Thymus (tissue), 11 donors: ENCODE results near the gene LCA5L. TPM values are rescaled to one million over a fixed set of nuclear protein-coding genes. Genes with fewer than 3 reads are reported as not detected.
"Not testable (repeated sequence)": the region's sequence is repeated elsewhere in the genome, so short reads cannot be mapped to it uniquely, and the experiment has no call there.

ENCODE experiments used
- DNase-seq, 9 donors: peaks; one replicate each; pipeline ENCODE4 v3.0.0-alpha.2; 2013; ENCODE audit warnings: low spot score in 9 of 9, low read depth in 6 of 9, missing footprints in 1 of 9
- H3K27ac ChIP-seq, 2 donors: one replicate each; pipeline ENCODE4 v1.5.1; 2013; ENCODE audit warnings: control low read depth in 1 of 2, low read depth in 1 of 2, low read length in 1 of 2, mild to moderate bottlenecking in 1 of 2, moderate library complexity in 1 of 2
- H3K27me3 ChIP-seq, 2 donors: one replicate each; pipeline ENCODE4 v1.5.1; 2013; ENCODE audit warnings: low read length in 1 of 2; ENCODE audit not compliant: control insufficient read depth in 2 of 2, insufficient read depth in 1 of 2
- H3K36me3 ChIP-seq, 2 donors: one replicate each; pipeline ENCODE4 v1.5.1; 2013; ENCODE audit warnings: low read length in 1 of 2, mild to moderate bottlenecking in 1 of 2, moderate library complexity in 1 of 2; ENCODE audit not compliant: control insufficient read depth in 2 of 2, insufficient read depth in 2 of 2
- H3K4me1 ChIP-seq, 2 donors: one replicate each; pipeline ENCODE4 v1.5.1; 2013; ENCODE audit warnings: low read length in 2 of 2; ENCODE audit not compliant: control insufficient read depth in 2 of 2, insufficient read depth in 2 of 2
- H3K4me3 ChIP-seq, 2 donors: one replicate each; pipeline ENCODE4 v1.5.1; 2013; ENCODE audit warnings: low read length in 2 of 2, control low read depth in 1 of 2, mild to moderate bottlenecking in 1 of 2
- H3K9me3 ChIP-seq, 2 donors: one replicate each; pipeline ENCODE4 v1.5.1; 2013; ENCODE audit warnings: low read length in 1 of 2, mild to moderate bottlenecking in 1 of 2; ENCODE audit not compliant: control insufficient read depth in 2 of 2, insufficient read depth in 1 of 2
- WGBS: extraction: QIAGEN DNeasy Blood & Tissue Kit; methylation state at CpG from one replicate; pipeline ENCODE4 v1.1.7; 2013; 5-methylcytosine and 5-hydroxymethylcytosine counted together
- polyA plus RNA-seq: library from polyadenylated mRNA; stranded (reverse); fragments of 200-250 nt; gene quantifications from one replicate; pipeline ENCODE4 v1.2.3, GENCODE V29; 2013
- total RNA-seq: library from RNA; stranded (reverse); fragments of 120-200 nt; gene quantifications from one replicate; pipeline ENCODE4 v1.2.4, GENCODE V29; 2013
- donor health status: healthy.

Gene LCA5L
- total and polyA plus RNA-seq, 2 donors, result 1.6 to 2.5 TPM

DNA sequence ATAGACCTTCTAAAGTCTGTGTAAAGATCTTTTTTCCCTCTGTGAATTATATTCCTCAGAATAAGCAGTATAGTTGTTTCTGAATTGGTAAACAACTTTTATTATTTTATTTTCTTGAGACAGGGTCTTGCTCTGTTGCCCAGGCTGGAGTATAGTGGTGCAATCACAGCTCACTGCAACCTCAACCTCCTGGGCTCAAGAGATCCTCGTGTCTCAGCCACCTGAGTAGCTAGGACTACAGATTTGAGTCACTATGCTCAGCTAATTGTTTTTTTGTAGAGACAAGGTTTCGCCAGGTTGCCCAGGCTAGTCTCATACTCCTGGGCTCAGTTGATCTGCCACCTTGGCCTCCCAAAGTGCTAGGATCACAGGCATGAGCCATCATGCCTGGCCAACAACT lies 70.1 kb downstream of the LCA5L start:
- H3K27me3 ChIP-seq, result no peaks in the 10 kb centered on the region
- no peak for DNase-seq
- WGBS, result 78% methylated on average over 2 of the region's 2 CpGs
- H3K36me3 ChIP-seq, result no peaks in the 10 kb centered on the region
- no peaks in the 10 kb centered on the region for H3K4me1 ChIP-seq
- H3K27ac ChIP-seq, result no peak overlapping the region
- no peaks in the 10 kb centered on the region for H3K9me3 ChIP-seq
- H3K4me3 ChIP-seq, result no peak overlapping the region

DNA sequence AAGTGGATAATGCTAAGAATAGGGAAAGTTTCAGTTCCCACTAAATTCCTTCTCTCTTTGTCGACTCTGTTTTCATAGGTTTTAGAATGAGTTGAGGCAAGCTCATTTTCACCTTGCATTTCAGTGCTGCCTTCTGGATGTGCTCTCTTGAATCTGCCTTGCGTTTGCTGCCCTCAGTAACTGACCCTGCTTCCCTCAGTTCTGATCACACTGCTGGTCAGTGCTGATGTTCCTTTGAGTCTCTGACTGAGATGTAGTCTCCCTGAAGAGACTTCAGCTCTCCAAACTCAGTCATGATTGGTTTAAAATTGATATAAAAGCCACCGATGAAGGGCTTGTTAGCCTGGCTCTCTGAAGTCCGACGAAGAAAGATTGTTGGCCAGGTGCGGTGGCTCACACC lies 71.5 kb downstream of the LCA5L start:
- 90% methylated on average over 6 of the region's 6 CpGs for WGBS

GRCh38 chr21:39373634-39374033 lies 71.9 kb downstream of the LCA5L start:
- Histone ChIP-seq H3K36me3 (no peaks in the 10 kb centered on the region), H3K4me3 (no peak overlapping the region), H3K27me3 (no peaks in the 10 kb centered on the region), H3K9me3 (no peaks in the 10 kb centered on the region), H3K27ac (no peak overlapping the region), H3K4me1 (no peaks in the 10 kb centered on the region)
- WGBS, result 33% methylated on average over 5 of the region's 5 CpGs
- peak in 3 of 9 donors; percentile 21 to 51 (median 36) for DNase-seq

More for the DNA sequence above, 71.5 kb downstream of the LCA5L start:
- H3K27me3 ChIP-seq, result no peaks in the 10 kb centered on the region
- H3K36me3 ChIP-seq, result no peaks in the 10 kb centered on the region
- no peak overlapping the region for H3K27ac ChIP-seq
- no peak overlapping the region for H3K4me3 ChIP-seq
- H3K4me1 ChIP-seq, result no peaks in the 10 kb centered on the region
- H3K9me3 ChIP-seq, result no peaks in the 10 kb centered on the region
- no peak for DNase-seq

DNA sequence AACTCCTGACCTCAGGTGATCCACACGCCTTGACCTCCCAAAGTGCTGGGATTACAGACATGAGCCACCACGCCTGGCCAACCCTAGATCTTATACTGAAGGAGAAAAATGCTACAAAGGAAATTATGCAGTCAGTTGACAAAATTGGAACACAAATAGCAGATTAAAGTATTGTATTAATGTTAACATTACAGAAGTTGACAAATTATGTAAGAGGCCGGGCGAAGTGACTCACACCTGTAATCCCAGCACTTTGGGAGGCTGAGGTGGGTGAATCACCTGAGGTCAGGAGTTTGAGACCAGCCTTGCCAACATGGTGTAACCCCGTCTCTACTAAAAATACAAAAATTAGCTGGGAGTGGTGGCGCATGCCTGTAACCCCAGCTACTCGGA lies 75.7 kb downstream of the LCA5L start:
- not testable (repeated sequence) for H3K4me3 ChIP-seq, DNase-seq, H3K27ac ChIP-seq, H3K36me3 ChIP-seq, H3K9me3 ChIP-seq, H3K27me3 ChIP-seq, H3K4me1 ChIP-seq
- 92% methylated on average over 7 of the region's 7 CpGs for WGBS

DNA sequence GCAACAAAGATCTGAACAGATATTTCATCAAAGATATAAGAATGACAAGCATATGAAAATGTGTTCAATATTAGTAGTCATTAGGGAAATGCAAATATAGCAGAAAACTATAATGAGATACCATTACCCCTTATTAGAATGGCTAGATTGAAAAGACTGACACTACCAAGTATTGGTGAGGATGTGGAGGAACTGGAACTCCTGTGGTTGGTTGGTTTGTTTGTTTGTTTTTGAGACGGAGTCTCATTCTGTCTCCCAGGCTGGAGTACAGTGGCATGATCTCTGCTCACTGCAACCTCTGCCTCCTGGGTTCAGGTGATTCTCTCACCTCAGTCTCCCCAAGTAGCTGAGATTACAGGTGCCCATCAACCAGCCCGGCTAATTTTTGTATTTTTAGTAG lies 77.8 kb downstream of the LCA5L start:
- WGBS, result 94% methylated on average over 2 of the region's 2 CpGs
- H3K36me3 ChIP-seq, result no peaks in the 10 kb centered on the region
- H3K27ac ChIP-seq, result no peak overlapping the region
- H3K27me3 ChIP-seq, result no peaks in the 10 kb centered on the region
- DNase-seq, result no peak
- H3K9me3 ChIP-seq, result no peaks in the 10 kb centered on the region
- no peak overlapping the region for H3K4me3 ChIP-seq
- no peaks in the 10 kb centered on the region for H3K4me1 ChIP-seq

DNA sequence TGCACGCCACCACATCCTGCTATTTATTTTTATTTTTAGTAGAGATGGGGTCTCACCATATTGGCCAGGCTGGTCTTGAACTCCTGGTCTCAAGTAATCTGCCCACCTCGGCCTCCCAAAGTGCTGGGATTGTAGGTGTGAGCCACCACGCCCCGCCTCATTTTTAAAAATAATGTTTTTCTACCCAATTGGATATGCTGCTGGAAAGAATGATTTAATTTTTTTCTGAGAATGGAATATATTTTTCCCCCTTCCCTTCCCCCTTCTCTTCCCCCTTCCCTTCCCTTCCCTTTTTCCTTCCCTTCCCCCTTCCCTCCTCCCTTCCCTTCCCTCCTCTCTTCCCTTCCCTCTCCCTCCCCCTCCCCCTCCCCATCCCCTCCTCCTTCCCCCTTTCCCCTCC lies 79.0 kb downstream of the LCA5L start:
- no peak overlapping the region for H3K27ac ChIP-seq
- no peak for DNase-seq
- no peaks in the 10 kb centered on the region for H3K4me1 ChIP-seq
- H3K4me3 ChIP-seq, result no peak overlapping the region
- no peaks in the 10 kb centered on the region for H3K27me3 ChIP-seq
- no peaks in the 10 kb centered on the region for H3K9me3 ChIP-seq
- no peaks in the 10 kb centered on the region for H3K36me3 ChIP-seq
- 98% methylated on average over 4 of the region's 4 CpGs for WGBS

GRCh38 chr21:39364949-39365348 lies 80.6 kb downstream of the LCA5L start:
- Histone ChIP-seq H3K4me3 (no peak overlapping the region), H3K4me1 (no peaks in the 10 kb centered on the region), H3K9me3 (no peaks in the 10 kb centered on the region), H3K27me3 (no peaks in the 10 kb centered on the region), H3K27ac (no peak overlapping the region), H3K36me3 (no peaks in the 10 kb centered on the region)
- 98% methylated on average over 4 of the region's 4 CpGs for WGBS
- DNase-seq, result no peak

DNA sequence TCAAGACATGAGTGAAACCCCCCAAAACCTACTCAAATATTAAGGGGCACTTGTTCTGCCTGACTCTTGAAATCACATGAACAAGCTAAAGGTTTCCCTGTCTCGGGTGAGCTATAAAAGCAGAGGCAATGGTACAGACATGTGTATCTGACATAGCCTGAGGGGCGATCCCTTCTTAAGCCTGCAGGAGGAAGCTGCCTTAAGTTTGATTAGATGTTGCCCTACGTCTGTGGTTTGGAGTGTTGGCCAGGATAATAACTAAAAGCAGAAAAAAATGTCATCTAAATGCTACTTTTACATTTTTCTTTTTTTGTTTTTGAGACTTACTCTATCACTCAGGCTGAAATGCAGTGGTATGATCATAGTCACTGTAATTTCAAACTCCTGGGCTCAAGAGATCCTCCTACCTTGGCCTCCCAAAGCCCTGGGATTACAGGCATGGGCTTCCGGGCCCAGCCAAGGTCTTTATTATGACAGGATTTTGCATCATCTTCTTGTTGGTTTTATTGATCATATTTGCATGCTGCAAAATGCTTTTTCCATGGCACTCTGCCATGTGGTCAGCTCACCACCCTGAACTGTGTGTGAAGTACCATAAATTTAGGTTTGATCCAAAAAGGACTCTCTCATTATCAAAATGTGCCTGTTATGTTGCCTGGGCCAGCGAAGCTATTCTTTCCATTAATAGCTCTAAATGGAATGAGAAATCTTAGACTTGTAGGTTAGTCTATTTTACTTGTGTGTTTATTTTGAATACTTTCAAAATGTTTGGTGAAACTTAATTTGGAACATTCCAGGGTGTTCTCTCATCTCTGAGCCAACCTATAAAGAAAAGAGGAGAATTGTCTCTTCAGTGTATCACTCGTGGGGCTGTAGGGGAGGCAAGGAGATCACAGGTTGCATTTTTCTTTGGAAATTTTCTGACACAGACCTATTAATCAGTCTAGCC lies 81.7 kb downstream of the LCA5L start:
- no peaks in the 10 kb centered on the region for H3K9me3 ChIP-seq
- no peaks in the 10 kb centered on the region for H3K27me3 ChIP-seq
- no peak overlapping the region for H3K4me3 ChIP-seq
- H3K36me3 ChIP-seq, result no peaks in the 10 kb centered on the region
- no peaks in the 10 kb centered on the region for H3K4me1 ChIP-seq
- no peak overlapping the region for H3K27ac ChIP-seq
- DNase-seq, result no peak
- 92% methylated on average over 6 of the region's 6 CpGs for WGBS

DNA sequence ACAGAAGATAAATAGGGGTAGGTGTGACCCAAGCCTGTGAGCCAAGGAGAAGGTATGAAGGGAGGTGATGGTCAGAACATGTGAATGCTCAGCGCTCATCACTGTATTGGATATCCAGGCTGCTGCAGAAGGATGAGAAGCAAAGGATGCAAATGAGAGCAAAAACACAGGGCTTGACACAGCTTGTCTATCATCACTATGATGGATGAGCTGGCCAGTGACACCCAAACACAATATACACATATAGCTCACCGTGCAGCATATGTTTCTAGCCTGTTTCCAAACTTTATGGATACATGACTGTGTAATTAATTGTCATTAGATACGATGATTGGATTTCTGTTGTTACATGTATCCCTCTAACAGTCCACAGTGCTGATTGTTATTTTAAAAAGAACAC lies 82.8 kb downstream of the LCA5L start:
- Histone ChIP-seq H3K4me3 (no peak overlapping the region), H3K27me3 (no peaks in the 10 kb centered on the region), H3K9me3 (no peaks in the 10 kb centered on the region), H3K4me1 (no peaks in the 10 kb centered on the region), H3K36me3 (no peaks in the 10 kb centered on the region), H3K27ac (no peak overlapping the region)
- DNase-seq, result no peak
- WGBS, result 95% methylated on average over 3 of the region's 3 CpGs
